ENCODE measurements around the gene MOB2.
"Not testable (repeated sequence)": the region's sequence is repeated elsewhere in the genome, so short reads cannot be mapped to it uniquely, and the experiment has no call there.

DNA sequence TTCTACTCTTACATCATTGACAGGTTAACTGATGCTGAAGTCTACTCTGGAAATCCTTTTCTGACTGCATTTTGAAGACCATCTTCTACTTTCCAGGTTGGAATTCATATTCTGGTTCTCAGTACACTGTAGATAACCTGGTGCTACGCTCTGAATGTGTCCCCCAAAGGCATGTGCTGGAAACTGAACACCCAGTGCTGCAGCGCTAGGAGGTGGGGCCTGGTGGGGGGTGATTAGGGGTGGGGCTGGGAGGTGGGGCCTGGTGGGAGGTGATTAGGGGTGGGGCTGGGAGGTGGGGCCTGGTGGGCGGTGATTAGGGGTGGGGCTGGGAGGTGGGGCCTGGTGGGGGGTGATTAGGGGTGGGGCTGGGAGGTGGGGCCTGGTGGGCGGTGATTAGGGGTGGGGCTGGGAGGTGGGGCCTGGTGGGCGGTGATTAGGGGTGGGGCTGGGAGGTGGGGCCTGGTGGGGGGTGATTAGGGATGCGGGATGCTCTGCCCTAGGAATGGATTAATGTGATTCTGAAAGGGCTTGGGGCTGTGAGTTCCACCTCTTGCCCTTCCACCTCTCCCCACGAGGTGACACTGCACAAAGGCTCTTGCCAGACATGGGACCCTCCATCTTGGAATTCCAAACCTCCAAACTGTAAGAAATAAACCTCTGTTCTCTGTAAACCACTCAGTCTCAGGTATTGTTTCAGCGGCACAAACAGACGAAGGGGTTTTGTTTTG, 26.1 kb upstream of the MOB2 start:
- TF ChIP-seq, protein P1, sequence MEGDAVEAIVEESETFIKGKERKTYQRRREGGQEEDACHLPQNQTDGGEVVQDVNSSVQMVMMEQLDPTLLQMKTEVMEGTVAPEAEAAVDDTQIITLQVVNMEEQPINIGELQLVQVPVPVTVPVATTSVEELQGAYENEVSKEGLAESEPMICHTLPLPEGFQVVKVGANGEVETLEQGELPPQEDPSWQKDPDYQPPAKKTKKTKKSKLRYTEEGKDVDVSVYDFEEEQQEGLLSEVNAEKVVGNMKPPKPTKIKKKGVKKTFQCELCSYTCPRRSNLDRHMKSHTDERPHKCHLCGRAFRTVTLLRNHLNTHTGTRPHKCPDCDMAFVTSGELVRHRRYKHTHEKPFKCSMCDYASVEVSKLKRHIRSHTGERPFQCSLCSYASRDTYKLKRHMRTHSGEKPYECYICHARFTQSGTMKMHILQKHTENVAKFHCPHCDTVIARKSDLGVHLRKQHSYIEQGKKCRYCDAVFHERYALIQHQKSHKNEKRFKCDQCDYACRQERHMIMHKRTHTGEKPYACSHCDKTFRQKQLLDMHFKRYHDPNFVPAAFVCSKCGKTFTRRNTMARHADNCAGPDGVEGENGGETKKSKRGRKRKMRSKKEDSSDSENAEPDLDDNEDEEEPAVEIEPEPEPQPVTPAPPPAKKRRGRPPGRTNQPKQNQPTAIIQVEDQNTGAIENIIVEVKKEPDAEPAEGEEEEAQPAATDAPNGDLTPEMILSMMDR (conservative IDR thresholded peaks at IDR 0.05; ENCODE audit: low read length) = not testable (repeated sequence)
- not testable (repeated sequence) for TF ChIP-seq EZH2phosphoT487 (IDR thresholded peaks at IDR 0.05; ENCODE audit: borderline replicate concordance, low read depth, low read length)
